Endothelial cell of hepatic sinusoid (primary cell): Measurements from ENCODE around the gene SREBF1.

Experiments used
- in situ Hi-C: cut with HindIII; loops from 2 replicates; pipeline ENCODE4 v1.10.0; 2017; ENCODE audit warnings: low sequenced_read_pairs

Gene SREBF1

DNA sequence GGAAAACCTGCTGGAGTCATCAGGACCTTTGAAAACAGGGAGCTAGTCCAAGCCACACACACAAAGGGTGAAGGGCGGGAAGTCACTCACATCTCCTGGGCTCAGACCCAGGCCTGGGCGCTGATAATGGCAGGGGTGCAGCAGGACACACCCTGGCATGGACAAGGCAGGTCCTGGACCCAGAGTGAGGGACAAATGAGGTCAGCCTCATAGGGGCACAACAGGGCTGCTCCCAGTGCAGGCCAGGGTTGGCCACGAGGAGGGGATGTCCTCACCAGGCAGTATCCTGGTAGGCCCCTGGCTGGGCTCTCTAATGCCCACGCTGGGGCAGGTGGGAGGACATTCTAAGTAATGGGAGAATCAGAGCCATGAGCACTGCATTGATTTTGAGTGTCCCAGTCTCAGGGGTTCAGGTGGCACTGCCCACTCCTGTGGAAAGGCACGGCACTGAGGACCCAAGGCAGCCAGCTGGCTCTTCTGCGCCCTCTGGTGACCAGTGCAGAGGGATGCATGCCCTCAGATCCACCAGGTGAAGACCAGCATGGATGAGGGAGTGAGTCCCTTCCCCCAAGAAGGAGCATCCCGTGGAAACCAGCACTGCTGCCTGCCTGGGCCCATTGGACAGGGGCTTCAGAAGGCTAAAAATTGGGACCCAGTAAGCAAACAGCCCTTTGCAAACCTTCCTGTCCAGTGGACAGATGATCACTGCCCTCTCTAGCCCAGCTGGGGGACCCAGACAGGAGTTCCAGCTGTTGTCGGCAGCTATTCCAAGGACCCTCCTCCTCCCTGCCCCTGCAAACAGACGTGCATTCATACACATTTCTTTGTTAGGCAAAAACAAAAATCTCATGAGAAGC is 23.4 kb upstream of the SREBF1 start:
- in situ Hi-C loops, result no loop called here

DNA sequence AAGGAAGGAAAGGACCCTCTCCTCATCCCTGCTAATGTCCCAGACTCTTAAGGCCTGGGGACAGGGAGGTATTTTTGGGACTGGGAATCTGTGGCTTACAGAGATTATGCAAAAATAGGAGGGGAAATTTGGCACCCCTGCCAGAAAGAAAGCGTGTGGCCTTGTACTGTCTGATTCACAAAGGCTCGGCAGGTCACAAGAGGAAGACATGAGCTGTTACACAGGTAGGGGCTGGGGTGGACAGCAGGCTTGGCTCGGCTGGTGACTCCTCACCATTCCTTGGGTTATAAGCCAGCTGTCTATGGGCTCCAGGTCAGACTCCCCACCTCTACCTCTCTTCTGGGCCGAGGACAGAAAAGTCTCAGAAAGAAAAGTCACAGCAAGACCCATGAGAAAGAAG is 20.7 kb upstream of the SREBF1 start:
- in situ Hi-C loops, result no loop called here

DNA sequence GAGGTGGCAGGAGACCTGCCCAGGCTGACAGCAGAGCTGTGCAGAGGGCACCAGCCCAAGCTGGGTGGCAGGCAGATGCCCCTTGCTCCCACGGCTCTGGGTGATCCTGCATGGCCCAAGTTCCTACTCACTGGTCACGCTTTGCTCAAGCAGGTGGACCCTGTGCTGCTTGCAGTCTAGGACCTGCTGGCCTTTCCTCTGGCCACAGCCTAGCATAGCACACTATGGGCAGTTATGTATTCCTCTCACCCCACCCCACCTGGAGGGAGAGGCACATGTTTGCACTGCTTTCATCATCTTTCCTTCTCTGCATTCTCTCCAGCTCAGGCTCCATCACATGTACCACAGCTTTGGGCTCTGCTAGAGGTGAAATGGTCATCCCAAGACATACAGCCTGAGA is 19.6 kb upstream of the SREBF1 start:
- in situ Hi-C loops, result no loop called here

DNA sequence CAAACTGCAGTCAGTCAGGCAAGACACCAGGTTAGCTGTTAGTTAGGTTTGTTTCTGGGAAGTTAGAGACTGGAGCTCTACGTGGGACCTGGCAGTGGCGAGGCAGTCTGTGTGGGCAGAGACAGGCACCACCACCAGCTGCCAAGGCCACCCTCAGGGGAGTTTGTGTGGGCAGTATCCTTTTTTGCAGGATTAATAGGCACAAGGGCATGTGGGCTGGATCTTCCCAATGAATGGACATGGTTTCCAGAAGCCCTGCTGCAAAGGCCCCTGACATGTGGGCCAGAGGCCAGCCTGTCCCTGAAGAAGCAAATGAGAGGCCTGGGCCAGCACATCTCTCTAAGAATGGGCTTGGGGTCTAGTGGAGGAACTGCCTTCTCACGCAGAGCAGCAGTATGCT is 19.2 kb upstream of the SREBF1 start:
- in situ Hi-C loops, result no loop called here

DNA sequence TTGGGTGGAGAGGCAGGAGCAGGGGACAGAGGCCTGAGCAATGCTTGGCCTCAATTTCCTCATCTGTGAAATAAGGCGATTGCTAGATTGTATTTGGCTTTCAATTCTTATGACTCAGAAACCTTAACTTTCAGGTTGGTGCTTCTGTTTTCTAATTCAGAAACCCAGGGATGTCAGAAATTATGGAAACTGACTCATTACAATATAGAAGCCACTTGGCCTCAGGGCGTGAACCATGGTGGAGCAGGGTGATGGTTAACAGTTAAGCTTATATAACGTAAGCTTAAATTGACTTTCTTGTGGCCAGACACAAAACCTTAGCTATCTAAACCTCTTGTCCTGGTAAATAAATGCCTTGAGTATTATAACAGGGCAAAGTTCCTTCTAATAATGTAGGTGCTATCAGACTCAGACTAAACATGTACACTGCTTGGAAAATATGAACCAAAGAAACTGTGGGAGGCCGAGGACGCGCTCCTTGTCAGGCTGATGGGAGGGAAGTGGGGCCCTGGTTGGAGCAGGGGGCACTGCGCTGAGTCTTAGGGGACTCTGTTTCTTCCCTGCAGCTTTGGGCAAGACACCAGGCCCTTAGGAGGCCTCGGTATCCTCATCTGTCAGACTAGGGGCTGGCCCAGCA is 17.1 kb upstream of the SREBF1 start:
- in situ Hi-C loops, result loop anchor here (5.0 kb wide), 2 partner anchors 42 to 162 kb away; no protein-coding TSS in a partner anchor

DNA sequence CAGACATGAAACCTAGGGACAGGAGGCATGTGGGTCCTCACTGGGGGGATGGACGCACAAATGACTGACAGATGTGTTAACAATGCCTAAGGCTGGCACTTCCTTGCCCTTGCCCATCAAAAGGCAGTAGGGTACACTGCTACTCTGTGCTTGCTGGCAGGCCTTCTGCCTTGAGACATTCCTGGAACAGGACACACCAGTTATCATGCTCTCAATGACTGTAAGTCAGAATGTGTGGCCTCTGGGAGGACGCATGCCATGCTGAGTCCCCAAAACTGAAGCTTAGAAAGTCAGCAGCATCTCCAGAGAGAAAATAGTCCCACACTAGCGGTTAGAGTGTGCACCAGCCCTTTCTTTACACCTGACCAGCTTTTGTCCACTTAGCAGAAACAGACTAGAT is 16.1 kb upstream of the SREBF1 start:
- in situ Hi-C loops, result loop anchor here (5.0 kb wide), 2 partner anchors 41 to 161 kb away; no protein-coding TSS in a partner anchor

DNA sequence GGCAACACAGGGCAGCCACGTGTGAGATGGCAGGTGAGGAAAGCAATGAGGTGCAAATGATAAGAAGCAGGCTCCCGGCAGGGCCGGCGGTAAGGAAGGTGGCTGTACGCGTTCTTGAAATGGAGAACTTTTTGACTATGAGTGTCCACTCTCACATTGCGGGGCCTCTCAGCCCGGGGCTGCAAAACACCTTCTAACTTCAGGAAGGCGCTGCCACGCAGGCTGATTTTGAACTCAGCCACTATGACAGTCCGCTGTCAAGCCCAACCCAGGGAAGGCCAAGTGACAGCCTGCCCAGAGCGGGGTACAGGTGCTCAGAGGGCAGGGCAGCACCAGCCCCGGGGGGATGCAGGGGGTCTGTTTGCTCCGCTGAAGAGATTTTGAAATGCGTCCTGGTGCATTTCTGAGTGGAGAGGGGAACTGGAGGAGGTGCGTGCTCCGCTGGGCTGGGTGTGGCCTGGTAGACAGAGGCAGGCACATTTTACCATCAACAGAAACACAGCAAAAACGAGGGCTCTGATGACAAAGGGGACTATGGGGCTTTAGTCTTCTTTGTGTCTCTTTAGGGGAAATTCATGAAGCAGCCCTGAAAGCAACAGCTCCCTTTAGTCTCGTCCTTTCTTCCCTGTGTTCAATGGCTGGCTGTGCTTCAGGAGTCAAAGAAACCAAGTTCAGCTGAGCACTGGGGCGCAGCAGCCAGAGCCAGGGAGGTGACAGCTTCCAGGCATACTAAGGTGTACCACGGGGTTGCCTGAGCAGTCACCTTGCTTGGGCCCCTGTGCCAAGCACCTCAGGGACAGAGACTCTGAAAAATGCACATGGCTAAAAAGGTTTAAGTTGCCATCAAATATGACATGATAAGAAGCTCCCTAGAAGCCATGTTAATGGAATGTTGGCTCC is 14.6 kb upstream of the SREBF1 start:
- in situ Hi-C loops, result loop anchor here (5.0 kb wide), 2 partner anchors 39 to 159 kb away; no protein-coding TSS in a partner anchor

DNA sequence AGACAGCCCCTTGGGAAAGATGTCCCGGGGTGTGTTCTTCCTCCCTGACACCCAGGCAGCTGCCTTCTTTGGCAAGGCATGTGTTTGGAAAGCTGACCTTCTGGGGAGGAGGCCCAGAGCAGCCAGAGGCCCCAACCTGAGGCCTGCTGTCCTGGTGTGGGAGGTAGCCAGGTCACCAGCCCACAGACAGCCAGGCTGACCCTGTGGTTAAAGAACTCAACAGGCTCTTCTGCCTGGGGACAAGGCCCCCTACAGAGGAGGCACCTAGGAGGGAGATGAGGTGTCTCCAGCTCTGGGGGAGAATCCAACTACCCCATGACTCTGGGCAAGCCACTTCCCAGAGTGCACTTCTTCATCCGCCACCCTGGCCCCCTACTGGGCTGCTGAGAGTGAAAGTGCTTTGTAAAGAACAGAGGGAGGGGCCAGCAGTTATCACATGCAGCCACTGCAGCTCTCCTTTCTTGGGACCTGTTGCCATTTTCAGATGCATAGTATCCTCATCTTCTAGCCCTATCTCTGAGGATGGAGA is 13.1 kb upstream of the SREBF1 start:
- in situ Hi-C loops, result loop anchor here (5.0 kb wide), 2 partner anchors 38 to 158 kb away; no protein-coding TSS in a partner anchor

DNA sequence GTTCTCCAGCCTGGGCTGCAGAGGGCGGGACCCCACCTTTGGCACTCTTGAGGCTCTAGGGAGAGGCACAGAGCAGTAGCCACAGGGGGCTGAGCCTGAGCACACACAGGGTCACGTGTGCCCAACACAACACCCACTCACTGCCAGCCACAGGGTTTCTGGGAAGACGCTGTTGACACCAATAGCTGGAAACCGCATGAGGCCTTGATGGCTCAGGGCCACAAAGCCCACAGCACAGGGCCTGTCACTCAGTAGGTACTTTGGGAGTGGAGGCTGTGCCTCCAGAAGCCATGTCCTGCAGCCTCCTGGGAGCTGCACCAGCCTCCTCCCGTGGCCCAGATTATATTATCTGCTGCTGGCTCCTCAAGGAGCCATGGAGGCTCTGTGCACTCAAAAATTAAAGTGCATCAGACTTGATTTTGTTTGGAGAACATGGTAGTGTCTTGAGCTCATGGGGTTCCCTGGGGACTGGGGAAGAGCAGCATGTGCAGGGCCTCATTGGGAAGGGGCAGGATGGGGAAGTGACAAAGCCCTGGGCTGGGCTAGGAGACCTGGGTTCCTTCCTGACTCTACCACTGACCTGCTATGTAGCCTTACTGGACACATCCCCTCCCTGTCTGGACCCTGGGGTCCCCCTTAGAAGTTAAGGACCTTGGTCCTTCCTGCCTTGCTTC is 12.5 kb upstream of the SREBF1 start:
- in situ Hi-C loops, result no loop called here

DNA sequence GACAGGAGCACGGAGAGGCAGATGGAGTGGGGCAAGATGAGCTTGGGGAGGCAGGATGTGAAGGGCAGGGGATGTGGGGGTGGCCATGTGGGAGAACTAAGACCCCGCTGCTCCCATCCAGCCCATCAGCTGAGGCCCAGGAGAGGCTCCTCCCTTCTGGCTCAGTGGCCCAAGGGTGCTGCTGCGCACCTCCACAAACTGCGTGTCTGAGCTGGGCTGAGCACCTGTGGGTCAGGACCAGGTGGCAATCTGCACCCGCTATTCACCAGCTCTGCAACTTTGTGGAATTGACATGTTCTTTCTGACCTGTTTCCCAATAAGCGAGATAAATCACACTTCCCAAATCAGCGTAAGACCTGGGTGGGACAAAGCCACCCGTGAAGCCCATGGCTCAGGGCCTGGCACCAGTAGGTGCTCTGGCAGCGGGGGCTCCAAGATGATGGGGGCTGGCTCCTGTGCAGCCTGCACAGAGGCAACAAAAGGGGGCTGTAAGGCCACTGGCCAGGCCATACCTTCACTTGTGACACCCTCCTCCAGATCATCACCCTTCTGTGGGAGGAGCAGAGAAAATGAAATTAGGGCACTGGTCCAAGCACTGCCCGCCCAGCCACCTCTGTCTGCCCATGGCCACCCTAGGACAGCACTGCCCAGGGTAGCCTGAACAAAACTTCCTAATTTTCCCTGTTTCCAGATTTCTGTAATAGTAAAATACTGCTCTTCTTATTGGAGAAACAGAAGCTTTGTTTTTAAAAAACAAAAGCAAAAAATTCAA is 11.7 kb upstream of the SREBF1 start:
- in situ Hi-C loops, result no loop called here

DNA sequence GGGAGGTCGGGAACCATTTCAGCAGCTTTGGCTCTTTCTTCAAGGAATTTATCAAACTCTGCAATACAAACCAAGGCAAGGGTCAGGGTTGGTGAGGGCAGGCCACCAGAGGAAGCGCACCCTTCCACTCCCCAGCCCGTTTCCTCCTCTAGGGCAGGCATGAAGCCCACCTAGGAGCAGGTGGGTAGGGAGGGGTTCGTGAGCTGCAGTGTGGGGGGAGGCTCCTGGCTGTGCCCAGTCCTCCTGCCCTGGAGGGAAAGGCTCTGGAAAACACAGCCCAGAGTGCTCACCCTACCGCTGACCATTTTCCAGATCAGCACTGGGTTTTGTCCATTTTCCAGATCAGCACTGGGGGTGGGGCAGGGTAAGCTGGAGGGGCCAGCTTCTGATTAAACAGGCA is 10.9 kb upstream of the SREBF1 start:
- in situ Hi-C loops, result no loop called here

DNA sequence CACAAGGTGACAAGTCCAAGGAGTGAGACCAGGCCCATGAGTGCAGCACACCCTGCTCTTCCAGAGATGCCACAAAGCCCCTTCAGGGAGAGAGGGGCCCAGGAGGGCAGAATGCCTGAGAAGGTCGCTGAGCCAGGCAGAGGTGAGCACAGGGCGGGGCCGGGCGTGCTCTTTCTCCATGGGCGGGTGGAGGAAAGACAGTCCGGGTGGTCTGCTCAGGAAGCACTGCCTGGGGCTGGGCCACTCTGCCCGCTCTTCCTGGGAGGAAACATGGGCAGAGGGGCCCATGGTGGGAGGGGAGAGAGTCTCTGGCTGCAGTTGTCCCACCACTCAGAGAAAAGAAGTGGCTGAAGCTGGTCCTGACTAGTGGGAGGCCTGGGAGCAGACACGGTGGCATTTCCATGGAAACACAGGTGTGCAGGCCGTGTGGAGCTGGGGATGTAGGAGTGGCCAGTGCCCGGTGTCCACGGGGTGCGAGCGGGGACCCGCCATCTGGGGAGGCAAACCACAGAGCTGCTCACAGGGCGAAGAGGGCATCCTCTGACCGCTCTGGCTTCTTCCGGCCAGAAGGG is 10.4 kb upstream of the SREBF1 start:
- in situ Hi-C loops, result no loop called here

DNA sequence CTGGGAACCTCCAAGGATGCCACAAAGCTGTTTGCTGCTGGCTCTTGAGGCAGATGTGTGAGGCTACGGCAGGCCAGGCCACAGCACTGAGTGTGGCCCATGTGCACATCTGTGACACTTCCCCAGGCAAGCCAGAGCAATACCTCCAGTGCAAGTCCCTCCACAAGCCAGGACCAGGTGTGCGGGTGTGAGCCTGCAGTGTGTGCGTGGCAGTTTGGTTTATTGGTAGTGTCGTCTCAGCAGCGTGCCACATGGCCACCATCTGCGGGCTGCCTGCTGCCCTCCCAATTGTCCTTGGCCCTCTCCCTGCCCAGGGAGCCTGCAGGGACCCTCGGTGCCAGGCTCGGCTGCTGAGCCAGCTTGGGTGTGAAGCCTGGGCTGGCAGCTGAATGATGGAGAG is 9.9 kb upstream of the SREBF1 start:
- in situ Hi-C loops, result no loop called here

DNA sequence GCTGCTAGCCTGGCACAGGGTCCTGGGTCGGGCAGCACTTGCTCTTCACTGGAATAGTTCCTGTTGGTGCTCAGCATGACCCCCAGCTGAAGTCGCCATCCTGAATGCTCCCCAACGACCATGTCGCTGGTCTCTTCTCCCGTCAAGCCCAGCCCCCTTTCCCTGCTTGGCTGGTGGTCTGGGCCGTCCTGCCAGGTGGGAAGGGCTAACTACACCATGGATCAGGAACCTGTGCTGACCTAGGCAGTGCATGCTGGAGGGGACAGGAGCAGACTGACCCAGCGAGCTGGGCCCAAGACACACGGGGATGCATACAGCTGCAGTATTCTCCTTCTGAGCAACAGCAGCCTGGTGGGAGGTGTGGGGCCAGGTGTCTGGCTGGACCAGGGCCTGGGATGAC is 9.2 kb upstream of the SREBF1 start:
- in situ Hi-C loops, result no loop called here

DNA sequence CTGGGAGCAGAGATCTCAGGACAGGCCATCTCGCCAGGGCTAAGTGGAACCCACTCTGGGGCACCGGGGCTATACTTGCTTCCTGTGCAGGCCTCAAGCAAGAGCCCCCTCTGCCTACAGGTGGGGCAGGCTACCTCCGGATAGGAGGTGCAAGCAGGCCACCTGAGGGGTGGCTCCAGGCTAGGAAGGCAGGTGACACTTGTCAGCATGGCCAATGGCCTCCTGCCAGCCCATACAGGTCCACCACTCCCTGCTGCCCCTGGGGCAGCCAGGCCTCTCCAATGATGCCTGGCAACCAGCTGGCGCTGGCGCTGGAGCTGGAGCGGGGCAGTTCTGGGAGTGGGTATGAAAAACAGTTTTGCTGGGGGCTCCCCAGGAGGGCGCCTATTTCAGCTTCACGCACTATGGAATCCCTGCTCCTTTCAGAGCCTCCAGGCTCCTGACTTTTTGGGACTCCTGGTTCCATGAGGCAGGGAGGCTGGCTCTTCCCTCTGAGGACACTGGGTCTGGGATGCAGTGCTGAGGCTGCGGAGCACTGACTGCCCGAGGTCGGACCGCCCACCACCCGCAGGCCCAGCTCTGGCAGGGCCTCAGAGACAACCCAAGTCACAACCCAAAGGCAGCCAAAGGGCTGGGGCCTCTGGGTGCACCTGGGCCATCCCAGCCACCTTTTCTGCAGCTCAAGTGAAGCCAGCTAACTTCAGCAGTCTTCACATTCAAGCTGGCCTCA is 8.4 kb upstream of the SREBF1 start:
- in situ Hi-C loops, result no loop called here

DNA sequence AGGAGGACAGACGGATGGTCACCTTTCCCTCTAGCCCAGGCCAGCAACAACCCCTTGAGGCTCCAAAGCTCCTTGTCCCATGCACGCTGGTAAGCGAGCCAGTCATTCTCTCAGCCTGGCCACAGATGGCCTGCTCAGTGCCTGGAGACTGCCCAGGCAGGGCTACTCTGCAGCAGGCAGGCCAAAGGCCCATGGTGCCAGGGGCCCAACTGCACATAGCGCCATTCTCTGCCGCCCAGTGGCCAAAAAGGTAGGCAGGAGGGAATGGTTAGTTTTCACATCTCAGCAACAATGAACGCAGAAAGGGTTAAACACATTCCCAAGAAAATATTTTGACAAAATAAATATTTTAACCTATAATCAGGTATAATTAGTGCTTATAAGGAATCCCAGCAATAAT is 7.7 kb upstream of the SREBF1 start:
- in situ Hi-C loops, result no loop called here

DNA sequence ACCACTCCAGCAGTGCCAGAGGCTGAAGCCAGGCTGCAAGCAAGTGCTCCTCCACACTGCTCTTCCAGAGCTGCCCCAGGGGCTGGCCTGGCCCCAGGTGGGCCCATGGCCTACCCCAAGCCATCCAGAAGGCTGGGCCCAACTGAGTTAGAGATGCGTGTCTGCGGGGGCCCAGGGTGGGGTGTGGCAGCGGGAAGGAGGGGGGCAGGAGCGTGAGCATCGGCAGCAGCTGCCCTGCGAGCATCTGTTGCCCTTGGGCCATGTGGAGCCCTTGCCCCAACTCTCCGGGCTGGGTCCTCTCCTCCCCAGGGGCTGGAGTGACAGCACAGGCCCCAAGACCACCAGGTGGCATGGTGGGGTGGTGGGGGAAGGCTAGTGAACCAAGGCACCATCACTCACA is 7.3 kb upstream of the SREBF1 start:
- in situ Hi-C loops, result no loop called here

DNA sequence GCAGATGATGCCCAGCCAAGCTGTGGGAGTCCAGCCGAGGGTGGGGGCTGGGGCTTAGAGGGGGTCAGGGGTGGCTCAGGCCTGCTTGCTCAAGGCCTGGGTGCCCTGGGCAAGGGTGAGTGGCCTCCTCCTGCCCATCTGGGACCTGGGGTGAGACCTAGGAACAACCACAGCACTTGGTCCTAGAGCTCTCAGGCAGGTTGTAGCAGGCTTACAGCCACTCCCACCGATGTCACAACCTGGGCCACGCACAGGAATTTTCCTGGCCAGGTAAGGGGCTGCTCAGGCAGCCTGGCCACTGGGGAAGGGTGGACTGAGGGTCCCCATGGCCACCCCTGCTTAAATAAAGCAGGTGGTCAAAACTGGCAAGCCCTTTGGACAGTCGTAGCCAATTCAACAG is 6.3 kb upstream of the SREBF1 start:
- in situ Hi-C loops, result no loop called here
